HG02759 (cell line): ENCODE measurements around the gene LRP1B.

Experiments used
- ATAC-seq: cut with Tn5 transposase; IDR thresholded peaks from one replicate; pipeline ENCODE4 v1.9.1; 2021; ENCODE audit warnings: mild to moderate bottlenecking, moderate library complexity; ENCODE audit not compliant: unreplicated experiment

LRP1B gene

GRCh38 chr2:141704541-141704940, 426.3 kb downstream of the LRP1B start:
- ATAC-seq: no peak

- no peak for ATAC-seq
These were observed 427.3 kb downstream of the LRP1B start for GRCh38 chr2:141703501-141703900.

GRCh38 chr2:141701618-141702017, 429.2 kb downstream of the LRP1B start:
- ATAC-seq: no peak

- ATAC-seq: no peak
These were observed 431.2 kb downstream of the LRP1B start for GRCh38 chr2:141699573-141699972.

- ATAC-seq: no peak
These were observed 432.3 kb downstream of the LRP1B start for GRCh38 chr2:141698500-141698899.

GRCh38 chr2:141697035-141697434, 433.8 kb downstream of the LRP1B start:
- ATAC-seq: no peak

GRCh38 chr2:141694180-141694579, 436.6 kb downstream of the LRP1B start:
- no peak for ATAC-seq

GRCh38 chr2:141692829-141693228, 438.0 kb downstream of the LRP1B start:
- no peak for ATAC-seq

- ATAC-seq: no peak
These were observed 454.7 kb downstream of the LRP1B start for GRCh38 chr2:141676139-141676538.

- ATAC-seq: no peak
These were observed 464.6 kb downstream of the LRP1B start for GRCh38 chr2:141666191-141666590.

- no peak for ATAC-seq
These were observed 470.6 kb downstream of the LRP1B start for GRCh38 chr2:141660232-141660631.

GRCh38 chr2:141654311-141654710, 476.5 kb downstream of the LRP1B start:
- ATAC-seq: no peak

- ATAC-seq: no peak
These were observed 477.6 kb downstream of the LRP1B start for GRCh38 chr2:141653184-141653583.

GRCh38 chr2:141652308-141652707, 478.5 kb downstream of the LRP1B start:
- ATAC-seq: no peak

- no peak for ATAC-seq
These were observed 483.5 kb downstream of the LRP1B start for GRCh38 chr2:141647353-141647752.

GRCh38 chr2:141641462-141641861, 489.4 kb downstream of the LRP1B start:
- no peak for ATAC-seq

- no peak for ATAC-seq
These were observed 491.0 kb downstream of the LRP1B start for GRCh38 chr2:141639809-141640208.

- no peak for ATAC-seq
These were observed 497.7 kb downstream of the LRP1B start for GRCh38 chr2:141633132-141633531.

- ATAC-seq: no peak
These were observed 500.3 kb downstream of the LRP1B start for GRCh38 chr2:141630407-141630930.

- ATAC-seq: no peak
These were observed 510.4 kb downstream of the LRP1B start for GRCh38 chr2:141620372-141620771.

- no peak for ATAC-seq
These were observed 512.4 kb downstream of the LRP1B start for GRCh38 chr2:141618457-141618856.

- no peak for ATAC-seq
These were observed 518.8 kb downstream of the LRP1B start for GRCh38 chr2:141611981-141612380.

- no peak for ATAC-seq
These were observed 519.6 kb downstream of the LRP1B start for GRCh38 chr2:141611176-141611571.
